OCI-LY3 (cell line): ENCODE data around the gene KCNH5.
A peak's percentile ranks its signal among the peaks of the same experiment; 100 is the strongest.

Experiments used
- H2AFZ ChIP-seq: fragments of 200-600, 300-600 bp; shearing (Covaris generic); 2 replicates; pipeline ENCODE4 v1.6.0; 2014; ENCODE audit warnings: antibody characterized with exemption, low read depth, low read length
- H3K27ac ChIP-seq: fragments of 200-600, 300-600 bp; sonication (generic); 2 replicates; pipeline ENCODE4 v1.5.1; 2014; ENCODE audit warnings: mild to moderate bottlenecking, low read length, moderate library complexity, mixed read lengths
- H3K27me3 ChIP-seq: fragments of 200-600, 300-600 bp; sonication (generic); 2 replicates; pipeline ENCODE4 v1.6.1; 2014; ENCODE audit warnings: low read depth, low read length, mixed read lengths
- H3K36me3 ChIP-seq: fragments of 200-600, 300-600 bp; sonication (generic); replicated peaks from 2 replicates; pipeline ENCODE3; 2014; ENCODE audit warnings: low read depth, low read length, mixed read lengths
- H3K4me1 ChIP-seq: fragments of 300-600, 200-600 bp; sonication (generic); 2 replicates; pipeline ENCODE4 v1.6.1; 2014; ENCODE audit warnings: low read length, mixed read lengths
- H3K4me2 ChIP-seq: fragments of 200-600, 300-600 bp; sonication (generic); 2 replicates; pipeline ENCODE4 v1.6.1; 2014; ENCODE audit warnings: low read length, mixed read lengths
- H3K4me3 ChIP-seq: fragments of 300-600, 200-600 bp; sonication (generic); 2 replicates; pipeline ENCODE4 v1.5.1; 2014; ENCODE audit warnings: antibody characterized with exemption, mild to moderate bottlenecking, low read length, moderate library complexity
- H3K79me2 ChIP-seq: fragments of 300-600, 200-600 bp; shearing (Covaris generic); 2 replicates; pipeline ENCODE4 v1.6.1; 2014; ENCODE audit warnings: mild to moderate bottlenecking, low read length, mixed read lengths
- H3K9ac ChIP-seq: fragments of 300-600, 200-600 bp; shearing (Covaris generic); 2 replicates; pipeline ENCODE4 v1.6.0; 2014; ENCODE audit warnings: mild to moderate bottlenecking, low read length, moderate library complexity
- H3K9me3 ChIP-seq: fragments of 200-600, 300-600 bp; shearing (Covaris generic); 2 replicates; pipeline ENCODE4 v1.6.1; 2014; ENCODE audit warnings: low read length, mixed read lengths; ENCODE audit not compliant: insufficient read depth
- H4K20me1 ChIP-seq: fragments of 200-600, 300-600 bp; sonication (generic); 2 replicates; pipeline ENCODE4 v1.6.1; 2016; ENCODE audit warnings: low read length, mixed read lengths; ENCODE audit not compliant: insufficient read depth
- CTCF ChIP-seq: fragments of 200-600, 300-600 bp; sonication (generic); IDR thresholded peaks from 2 replicates; pipeline ENCODE4 v1.5.1; 2014; ENCODE audit warnings: antibody characterized with exemption, low read length, low read depth
- EZH2phosphoT487 ChIP-seq: fragments of 200-600 bp; shearing (Covaris generic); IDR thresholded peaks from 2 replicates; pipeline ENCODE4 v1.6.1; 2018; ENCODE audit warnings: antibody characterized with exemption, mixed run types, low read depth

KCNH5 gene

GRCh38 chr14:62684376-62684775, 360.9 kb downstream of the KCNH5 start:
- H3K9me3 ChIP-seq, result no peaks in the 10 kb centered on the region
- no peaks in the 10 kb centered on the region for H3K4me1 ChIP-seq
- TF ChIP-seq EZH2phosphoT487, result no peak
- no peak overlapping the region for H3K27ac ChIP-seq
- H3K27me3 ChIP-seq, result no peaks in the 10 kb centered on the region
- no peak overlapping the region for H3K4me3 ChIP-seq
- no peak overlapping the region for H3K4me2 ChIP-seq
- H2AFZ ChIP-seq, result no peak overlapping the region
- no peaks in the 10 kb centered on the region for H3K36me3 ChIP-seq
- H3K79me2 ChIP-seq, result no peaks in the 10 kb centered on the region
- H3K9ac ChIP-seq, result no peak overlapping the region
- H4K20me1 ChIP-seq, result no peaks in the 10 kb centered on the region

- TF ChIP-seq CTCF (no peak), EZH2phosphoT487 (no peak)
- Histone ChIP-seq H2AFZ (no peak overlapping the region), H3K9ac (no peak overlapping the region), H3K4me1 (no peaks in the 10 kb centered on the region), H3K27ac (no peak overlapping the region), H3K27me3 (no peaks in the 10 kb centered on the region), H3K9me3 (no peaks in the 10 kb centered on the region), H4K20me1 (no peaks in the 10 kb centered on the region), H3K4me2 (no peak overlapping the region), H3K36me3 (no peaks in the 10 kb centered on the region), H3K4me3 (no peak overlapping the region), H3K79me2 (no peaks in the 10 kb centered on the region)
Measured at GRCh38 chr14:62682208-62682607, 363.1 kb downstream of the KCNH5 start.

GRCh38 chr14:62674563-62675237, 370.6 kb downstream of the KCNH5 start:
- Histone ChIP-seq H3K4me1 (peaks cover 9% of the 10 kb centered on the region), H3K4me3 (no peak overlapping the region), H3K4me2 (no peak overlapping the region), H3K79me2 (no peaks in the 10 kb centered on the region), H3K9me3 (no peaks in the 10 kb centered on the region), H2AFZ (no peak overlapping the region), H3K36me3 (no peaks in the 10 kb centered on the region), H4K20me1 (no peaks in the 10 kb centered on the region), H3K9ac (no peak overlapping the region), H3K27me3 (no peaks in the 10 kb centered on the region), H3K27ac (no peak overlapping the region)
- TF ChIP-seq CTCF (no peak), EZH2phosphoT487 (no peak)

- H3K4me2 ChIP-seq, result peak overlapping the region; percentile 26; the same call in 1 of the 2 replicates
- no peaks in the 10 kb centered on the region for H3K9me3 ChIP-seq
- no peaks in the 10 kb centered on the region for H3K27me3 ChIP-seq
- H4K20me1 ChIP-seq, result no peaks in the 10 kb centered on the region
- no peak overlapping the region for H3K9ac ChIP-seq
- no peak for TF ChIP-seq EZH2phosphoT487
- no peak for TF ChIP-seq CTCF
- H3K4me3 ChIP-seq, result no peak overlapping the region
- H3K27ac ChIP-seq, result no peak overlapping the region
- peak overlapping the region; percentile 46; the same call in 1 of the 2 replicates for H2AFZ ChIP-seq
- H3K36me3 ChIP-seq, result no peaks in the 10 kb centered on the region
- peaks cover 9% of the 10 kb centered on the region for H3K4me1 ChIP-seq
- no peaks in the 10 kb centered on the region for H3K79me2 ChIP-seq
Measured at GRCh38 chr14:62673014-62673755, 372.1 kb downstream of the KCNH5 start.
